HUES64 (cell line): ENCODE measurements around the gene GAS2L1.

Experiments
- H3K27ac ChIP-seq: 2 replicates; pipeline ENCODE4 v1.7.0; 2013; ENCODE audit warnings: low read depth, low read length, inconsistent platforms
- H3K27me3 ChIP-seq: 2 replicates; pipeline ENCODE4 v1.6.1; 2013; ENCODE audit warnings: mild to moderate bottlenecking, low read length; ENCODE audit not compliant: insufficient read depth
- H3K36me3 ChIP-seq: 2 replicates; pipeline ENCODE4 v1.6.1; 2013; ENCODE audit warnings: mild to moderate bottlenecking, low read length; ENCODE audit not compliant: insufficient read depth
- H3K4me1 ChIP-seq: 2 replicates; pipeline ENCODE4 v1.6.1; 2013; ENCODE audit warnings: mild to moderate bottlenecking, low read length, moderate library complexity; ENCODE audit not compliant: insufficient read depth
- H3K4me3 ChIP-seq: 2 replicates; pipeline ENCODE4 v1.5.1; 2013; ENCODE audit warnings: mild to moderate bottlenecking, low read length, moderate library complexity
- H3K9ac ChIP-seq: 2 replicates; pipeline ENCODE4 v1.6.1; 2013; ENCODE audit warnings: mild to moderate bottlenecking, low read depth, low read length
- H3K9me3 ChIP-seq: 2 replicates; pipeline ENCODE4 v1.6.1; 2013; ENCODE audit warnings: low read depth, low read length; ENCODE audit not compliant: insufficient read depth
- WGBS: fragments of 150-250, 120-280 bp; methylation state at CpG from one replicate; pipeline ENCODE4 v1.1.7; 2013; ENCODE audit warnings: missing lambda C conversion rate; 5-methylcytosine and 5-hydroxymethylcytosine counted together

GAS2L1 gene

GRCh38 chr22:29316141-29316828, 9.8 kb downstream of the GAS2L1 start:
- Histone ChIP-seq H3K4me1 (peaks cover 7% of the 10 kb centered on the region; the same call in 1 of the 2 replicates), H3K4me3 (no peak overlapping the region; the same call in 1 of the 2 replicates), H3K27me3 (peaks cover 47% of the 10 kb centered on the region), H3K36me3 (no peaks in the 10 kb centered on the region), H3K9me3 (no peaks in the 10 kb centered on the region), H3K9ac (no peak overlapping the region), H3K27ac (no peak overlapping the region)
- WGBS: 69% methylated on average over 18 of the region's 18 CpGs

DNA sequence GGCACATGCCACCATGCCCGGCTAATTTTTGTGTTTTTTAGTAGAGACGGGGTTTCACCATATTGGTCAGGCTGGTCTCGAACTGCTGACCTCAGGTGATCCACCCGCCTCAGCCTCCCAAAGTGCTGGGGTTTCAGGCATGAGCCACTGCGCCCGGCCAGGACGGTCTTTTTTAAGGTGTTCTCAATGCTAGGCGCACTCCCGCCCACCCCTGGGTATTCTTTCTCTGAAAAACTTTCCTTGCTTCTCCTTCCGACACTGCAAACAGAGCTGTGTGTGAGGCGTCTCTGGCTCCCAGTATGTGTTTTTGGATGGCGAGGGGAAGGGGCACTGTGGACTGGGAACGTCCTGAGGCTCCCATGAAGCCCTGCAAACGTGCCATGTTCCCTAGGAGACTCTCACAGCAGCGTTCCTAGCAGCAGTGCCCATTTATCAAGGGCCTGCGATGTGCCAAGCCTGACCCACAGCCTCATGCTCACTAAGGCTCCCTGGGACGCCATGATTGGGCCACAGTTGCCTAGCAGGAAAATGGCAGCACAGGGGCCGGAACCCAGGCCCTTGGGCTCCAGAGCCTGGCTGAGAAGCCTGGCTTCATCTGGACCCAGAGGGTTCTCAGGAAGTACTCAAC, 11.5 kb downstream of the GAS2L1 start:
- H3K36me3 ChIP-seq: no peaks in the 10 kb centered on the region
- 93% methylated on average over 18 of the region's 18 CpGs for WGBS
- H3K4me3 ChIP-seq: no peak overlapping the region
- no peaks in the 10 kb centered on the region for H3K9me3 ChIP-seq
- no peak overlapping the region for H3K9ac ChIP-seq
- peaks cover 44% of the 10 kb centered on the region for H3K27me3 ChIP-seq
- H3K27ac ChIP-seq: no peak overlapping the region
- peaks cover 7% of the 10 kb centered on the region; the same call in 1 of the 2 replicates for H3K4me1 ChIP-seq

DNA sequence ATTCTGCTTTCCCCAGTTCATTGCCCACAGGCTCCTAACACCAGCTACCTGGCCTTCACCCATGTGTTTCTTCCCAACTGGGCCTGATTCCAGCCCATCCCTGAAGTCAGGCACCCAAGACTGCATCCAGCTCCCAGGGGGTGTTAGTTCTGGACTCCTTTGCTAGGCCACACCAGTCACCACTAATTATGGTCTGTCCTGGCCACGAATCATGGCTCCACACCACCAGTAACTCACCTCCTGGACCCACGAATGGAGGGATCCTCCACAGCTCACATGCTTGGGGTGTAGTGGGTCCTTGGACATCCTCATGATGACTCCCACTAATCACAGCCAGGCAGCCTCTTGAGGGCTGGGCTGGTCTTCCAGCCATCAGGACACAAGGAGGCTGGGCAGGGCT, 12.6 kb downstream of the GAS2L1 start:
- Histone ChIP-seq H3K9ac (no peak overlapping the region), H3K27me3 (peaks cover 33% of the 10 kb centered on the region), H3K4me3 (no peak overlapping the region), H3K4me1 (peaks cover 2% of the 10 kb centered on the region; the same call in 1 of the 2 replicates), H3K36me3 (no peaks in the 10 kb centered on the region), H3K9me3 (no peaks in the 10 kb centered on the region), H3K27ac (no peak overlapping the region)
- 88% methylated on average over 2 of the region's 2 CpGs for WGBS

DNA sequence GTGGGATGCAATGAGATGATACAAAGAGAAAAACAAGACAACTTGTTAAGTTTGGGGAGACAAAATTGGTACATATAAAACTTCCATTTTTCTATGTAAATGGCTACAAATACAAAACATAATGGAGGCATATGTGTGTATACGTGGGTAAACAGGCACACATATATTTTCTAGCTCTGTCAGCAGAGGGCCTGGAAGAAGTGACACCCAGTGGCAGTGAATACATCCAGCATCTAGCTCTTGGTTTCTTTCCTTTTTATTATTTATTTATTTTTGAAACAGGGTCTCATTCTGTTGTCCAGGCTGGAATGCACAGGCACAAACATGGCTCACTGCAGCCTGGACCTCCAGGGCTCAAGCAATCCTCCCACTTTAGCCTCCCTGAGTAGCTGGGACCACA, 14.1 kb downstream of the GAS2L1 start:
- H3K9ac ChIP-seq: no peak overlapping the region
- no peaks in the 10 kb centered on the region for H3K4me1 ChIP-seq

DNA sequence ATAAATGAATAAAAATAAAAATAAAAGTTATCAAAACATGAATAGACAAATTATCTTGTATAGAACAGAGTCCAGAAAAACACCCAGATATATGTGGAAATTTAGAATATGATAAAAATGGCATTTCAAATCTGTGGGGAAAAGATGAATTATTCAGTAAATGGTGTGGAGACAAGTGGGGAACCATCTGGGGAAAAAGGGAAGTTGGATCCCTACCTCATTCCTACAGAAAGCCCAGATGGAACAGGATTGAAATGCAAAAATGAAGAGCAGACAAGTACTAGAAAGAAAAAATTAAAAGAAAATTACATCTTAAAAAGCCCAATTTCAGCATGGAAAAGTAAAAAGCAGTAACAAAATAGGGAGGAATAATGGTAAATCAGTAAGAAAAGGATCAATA, 17.2 kb downstream of the GAS2L1 start:
- Histone ChIP-seq H3K4me3 (no peak overlapping the region), H3K9ac (no peak overlapping the region), H3K4me1 (no peaks in the 10 kb centered on the region), H3K9me3 (no peaks in the 10 kb centered on the region), H3K36me3 (peaks cover 9% of the 10 kb centered on the region), H3K27me3 (no peaks in the 10 kb centered on the region), H3K27ac (no peak overlapping the region)

More for the DNA sequence above, 14.1 kb downstream of the GAS2L1 start:
- Histone ChIP-seq H3K36me3 (no peaks in the 10 kb centered on the region), H3K4me3 (no peak overlapping the region), H3K9me3 (no peaks in the 10 kb centered on the region), H3K27ac (no peak overlapping the region), H3K27me3 (peaks cover 18% of the 10 kb centered on the region)
- WGBS: 69% methylated on average over 1 of the region's 1 CpG

GRCh38 chr22:29325356-29325755, 18.9 kb downstream of the GAS2L1 start:
- no peaks in the 10 kb centered on the region for H3K4me1 ChIP-seq
- no peak overlapping the region for H3K27ac ChIP-seq
- peaks cover 23% of the 10 kb centered on the region for H3K36me3 ChIP-seq
- no peaks in the 10 kb centered on the region for H3K9me3 ChIP-seq
- H3K4me3 ChIP-seq: no peak overlapping the region
- WGBS: 88% methylated on average over 8 of the region's 8 CpGs
- H3K9ac ChIP-seq: no peak overlapping the region
- H3K27me3 ChIP-seq: no peaks in the 10 kb centered on the region

DNA sequence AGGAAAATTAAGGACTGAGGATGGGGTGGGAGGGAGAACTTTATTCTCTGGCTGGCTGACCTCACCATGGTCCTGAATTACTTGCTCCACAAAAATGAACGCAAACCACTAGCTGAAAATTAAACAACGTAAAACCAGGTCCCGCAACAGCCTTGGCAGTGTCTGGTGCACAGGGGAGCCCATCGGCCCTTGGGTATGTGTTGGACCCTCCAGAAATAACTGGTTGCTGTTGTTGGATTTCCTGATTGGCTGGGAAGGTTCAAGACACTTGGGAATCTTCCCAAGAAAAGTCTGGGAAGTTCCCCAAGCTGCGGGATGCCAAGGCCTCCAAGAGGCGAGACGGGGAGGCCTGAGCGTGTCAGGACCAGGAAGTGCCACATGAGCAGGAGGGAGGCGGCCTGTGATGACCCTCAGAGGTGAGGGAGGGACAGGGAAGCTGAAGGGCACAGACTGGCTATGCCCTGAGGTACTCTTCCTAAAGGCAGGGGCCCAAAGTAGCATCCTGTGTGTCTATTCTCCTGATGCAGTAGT, 19.4 kb downstream of the GAS2L1 start:
- Histone ChIP-seq H3K9me3 (no peaks in the 10 kb centered on the region), H3K9ac (no peak overlapping the region), H3K36me3 (peaks cover 28% of the 10 kb centered on the region), H3K4me3 (no peak overlapping the region), H3K4me1 (peaks cover under 1% of the 10 kb centered on the region; the same call in 1 of the 2 replicates), H3K27me3 (no peaks in the 10 kb centered on the region), H3K27ac (no peak overlapping the region)
- whole genome bisulfite sequencing: 87% methylated on average over 9 of the region's 9 CpGs

GRCh38 chr22:29326481-29326880, 20.0 kb downstream of the GAS2L1 start:
- Histone ChIP-seq H3K9me3 (no peaks in the 10 kb centered on the region), H3K9ac (no peak overlapping the region), H3K4me1 (peaks cover 5% of the 10 kb centered on the region; the same call in 1 of the 2 replicates), H3K4me3 (no peak overlapping the region), H3K27ac (no peak overlapping the region), H3K27me3 (no peaks in the 10 kb centered on the region), H3K36me3 (peaks cover 35% of the 10 kb centered on the region)
- 93% methylated on average over 10 of the region's 10 CpGs for WGBS

- 95% methylated on average over 15 of the region's 15 CpGs for WGBS
Measured at GRCh38 chr22:29327089-29327764, 20.8 kb downstream of the GAS2L1 start.

DNA sequence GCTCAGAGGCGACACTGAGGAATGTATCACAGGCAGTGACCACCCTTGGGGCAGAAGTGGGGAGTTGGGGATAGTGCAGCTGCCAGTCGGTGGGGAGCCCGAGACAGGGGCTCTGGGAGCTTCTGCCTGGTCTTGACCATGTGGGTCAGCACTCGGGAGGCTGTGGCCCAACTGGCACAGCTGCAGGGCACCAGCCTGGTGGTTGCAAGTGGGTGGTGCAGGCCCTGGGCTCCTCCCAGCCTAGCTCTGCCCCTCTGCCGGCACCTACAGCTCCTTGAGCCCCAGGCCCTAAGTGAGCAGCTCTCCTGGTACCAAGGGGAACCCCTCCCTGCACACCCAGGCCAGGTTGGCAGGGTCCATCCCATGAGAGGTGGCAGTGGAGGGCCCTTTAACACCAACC, 21.6 kb downstream of the GAS2L1 start:
- H3K27me3 ChIP-seq: no peaks in the 10 kb centered on the region
- 96% methylated on average over 5 of the region's 5 CpGs for WGBS

More at GRCh38 chr22:29327089-29327764, 20.8 kb downstream of the GAS2L1 start:
- H3K4me3 ChIP-seq: no peak overlapping the region
- no peak overlapping the region for H3K9ac ChIP-seq
- H3K36me3 ChIP-seq: peaks cover 37% of the 10 kb centered on the region
- H3K27me3 ChIP-seq: no peaks in the 10 kb centered on the region
- H3K27ac ChIP-seq: no peak overlapping the region
- no peaks in the 10 kb centered on the region for H3K9me3 ChIP-seq
- H3K4me1 ChIP-seq: peaks cover 5% of the 10 kb centered on the region; the same call in 1 of the 2 replicates

More for the DNA sequence above, 21.6 kb downstream of the GAS2L1 start:
- Histone ChIP-seq H3K27ac (no peak overlapping the region), H3K4me3 (no peak overlapping the region), H3K36me3 (peaks cover 39% of the 10 kb centered on the region), H3K9ac (no peak overlapping the region), H3K4me1 (peaks cover 5% of the 10 kb centered on the region; the same call in 1 of the 2 replicates), H3K9me3 (no peaks in the 10 kb centered on the region)
